ENCODE results near the gene RGS7. TPM values are rescaled to one million over a fixed set of nuclear protein-coding genes. Genes with fewer than 3 reads are reported as not detected.

The RGS7 gene
- total and polyA plus RNA-seq, 2 of the 8 experiments (the other 6 are each of a cell fraction or from before 2014, with no cell fraction given) = 1.6 to 3.0 TPM

DNA sequence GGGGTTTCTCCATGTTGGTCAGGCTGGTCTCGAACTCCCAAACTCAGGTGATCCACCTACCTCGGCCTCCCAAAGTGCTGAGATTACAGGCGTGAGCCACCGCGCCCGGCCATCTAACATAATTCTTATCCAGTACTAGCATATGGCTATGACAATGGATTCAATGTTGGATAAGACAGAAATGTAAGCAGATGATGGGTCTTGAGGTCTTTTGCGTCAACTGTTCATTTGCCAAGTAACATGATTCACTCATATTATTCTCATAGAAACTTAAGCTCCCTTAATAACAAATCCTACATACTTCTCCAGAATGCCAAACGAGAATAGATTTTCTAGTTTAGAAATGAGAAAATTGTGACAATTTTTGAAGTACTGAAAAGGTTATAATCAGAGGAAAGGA lies 170.3 kb downstream of the RGS7 start:
- Histone ChIP-seq H3K56ac (replicated peaks; ENCODE audit: insufficient read length, low read depth, low read length) (no peak overlapping the region), H3K9ac (replicated peaks in 1 of 4; ENCODE audit: extremely low read depth in 1 of 4, low read depth in 3 of 4, low read length in 3 of 4) (no peak overlapping the region), H3K27me3 (replicated peaks in 1 of 4; ENCODE audit: control insufficient read depth in 3 of 4, extremely low read depth in 1 of 4, insufficient read depth in 3 of 4, low read length in 3 of 4) (no peaks in the 10 kb centered on the region), H2BK5ac (ENCODE audit: low read depth, low read length) (no peak overlapping the region), H2BK15ac (ENCODE audit: low read length) (no peak overlapping the region), H4K5ac (ENCODE audit: insufficient read length, low read depth, low read length) (no peak overlapping the region), H3K4me3 (ENCODE audit: extremely low read depth in 1 of 4, insufficient read depth in 2 of 4, low read depth in 3 of 4, low read length in 4 of 4) (no peak overlapping the region), H4K20me1 (replicated peaks in 1 of 2; ENCODE audit: control insufficient read depth in 1 of 2, insufficient read depth in 2 of 2, low read length in 2 of 2) (no peaks in the 10 kb centered on the region), H2BK20ac (ENCODE audit: low read length) (no peak overlapping the region), H3K23me2 (ENCODE audit: low read depth, low read length) (no peaks in the 10 kb centered on the region), H3K36me3 (ENCODE audit: control insufficient read depth in 2 of 4, insufficient read depth in 4 of 4, low read length in 3 of 4) (no peaks in the 10 kb centered on the region), H3K14ac (ENCODE audit: insufficient read length) (no peak overlapping the region), H3K23ac (ENCODE audit: insufficient read length) (no peak overlapping the region), H3K4me1 (replicated peaks in 1 of 4; ENCODE audit: control insufficient read depth in 3 of 4, insufficient read depth in 4 of 4, low read length in 3 of 4) (no peaks in the 10 kb centered on the region), H2BK12ac (ENCODE audit: low read depth, low read length) (no peak overlapping the region), H3K79me1 (ENCODE audit: low read depth, low read length) (no peaks in the 10 kb centered on the region), H3K9me3 (ENCODE audit: insufficient read depth in 2 of 2, low read depth in 1 of 2, low read length in 1 of 2) (peaks cover 0 to 4% of the 10 kb centered on the region in 2 experiments; a peak in 1 of 4 replicates), H3K18ac (ENCODE audit: extremely low read depth, low read length) (no peak overlapping the region), H3K79me2 (ENCODE audit: control insufficient read depth in 1 of 2, insufficient read depth in 2 of 2, low read length in 2 of 2) (no peaks in the 10 kb centered on the region), H4K8ac (ENCODE audit: extremely low read depth, insufficient read depth, low read length) (no peak overlapping the region), H2AK5ac (ENCODE audit: low read depth, low read length) (no peak overlapping the region), H3K4ac (replicated peaks; ENCODE audit: insufficient read length, low read depth, low read length) (no peak overlapping the region), H4K91ac (replicated peaks; ENCODE audit: insufficient read length, low read length) (no peak overlapping the region), H2BK120ac (replicated peaks; ENCODE audit: low read depth, low read length) (no peak overlapping the region), H3K4me2 (ENCODE audit: insufficient read depth in 1 of 2, low read depth in 2 of 2, low read length in 2 of 2) (no peak overlapping the region), H3K27ac (ENCODE audit: low read depth, low read length) (no peak overlapping the region), H2AFZ (ENCODE audit: low read length) (no peak overlapping the region)
- DNase-seq (ENCODE audit: low read depth in 1 of 2, low spot score in 2 of 2) = no peak
- POLR2A ChIA-PET (ENCODE audit: partially characterized antibody) = interaction anchor here (1.3 kb wide), 1 partner anchor 13 kb away, joined by 3 read pairs; no protein-coding TSS in a partner anchor
- WGBS, 2 experiments (ENCODE audit: extremely low coverage in 1 of 2, insufficient coverage in 1 of 2, insufficient read length in 1 of 2, insufficient replicate concordance in 2 of 2, low coverage in 1 of 2, low lambda C conversion rate in 2 of 2, missing lambda C conversion rate in 1 of 2) = 83% methylated on average over 8 of the region's 8 CpGs; no CpG with 5 or more reads in 1 of the 2 experiments
- FAIRE-seq = no peak
- CTCF ChIA-PET (ENCODE audit: partially characterized antibody) = interaction anchor here (0.6 to 1.2 kb wide), 2 partner anchors 299 to 834 kb away, joined by 3 to 4 read pairs; no protein-coding TSS in a partner anchor
- no peak for TF ChIP-seq TBP (IDR thresholded peaks at IDR 0.05; ENCODE audit: low read depth, low read length)
- TF ChIP-seq POLR2AphosphoS5 (IDR thresholded peaks at IDR 0.05; ENCODE audit: low read depth, low read length) = no peak
- TF ChIP-seq EGR1 (IDR thresholded peaks at IDR 0.05; ENCODE audit: borderline replicate concordance, low read depth, low read length) = no peak
- TF ChIP-seq JUND (IDR thresholded peaks at IDR 0.05; ENCODE audit: low read length) = no peak
- no peak for TF ChIP-seq CEBPB (IDR thresholded peaks at IDR 0.05; ENCODE audit: low read depth, low read length)
- no peak for TF ChIP-seq CBX5 (IDR thresholded peaks at IDR 0.05; ENCODE audit: low read depth, low read length)
- no peak for TF ChIP-seq PHF8 (conservative IDR thresholded peaks at IDR 0.05; ENCODE audit: low read depth, low read length)
- no peak for TF ChIP-seq SIX5 (IDR thresholded peaks at IDR 0.05; ENCODE audit: low read depth, low read length)
- TF ChIP-seq HDAC2 (IDR thresholded peaks at IDR 0.05; ENCODE audit: borderline replicate concordance in 1 of 2, low read depth in 2 of 2, low read length in 2 of 2) = no peak
- TF ChIP-seq GABPA (IDR thresholded peaks at IDR 0.05; ENCODE audit: borderline replicate concordance, insufficient read depth, low read length) = no peak
- no peak for TF ChIP-seq TAF7 (optimal IDR thresholded peaks at IDR 0.05; ENCODE audit: borderline replicate concordance, low read depth, low read length)
- no peak for TF ChIP-seq RFX5 (IDR thresholded peaks at IDR 0.05; ENCODE audit: borderline replicate concordance, low read depth, low read length)
- TF ChIP-seq BACH1 (IDR thresholded peaks at IDR 0.05; ENCODE audit: low read length) = no peak
- TF ChIP-seq SP4 (IDR thresholded peaks at IDR 0.05; ENCODE audit: low read length) = no peak
- TF ChIP-seq HDAC6 (IDR thresholded peaks at IDR 0.05; ENCODE audit: low read depth, low read length) = no peak
- TF ChIP-seq ZNF274 (IDR thresholded peaks at IDR 0.05; ENCODE audit: borderline replicate concordance, extremely low read depth, low read length) = no peak
